ENCODE data around the gene HORMAD1.

The HORMAD1 gene

DNA sequence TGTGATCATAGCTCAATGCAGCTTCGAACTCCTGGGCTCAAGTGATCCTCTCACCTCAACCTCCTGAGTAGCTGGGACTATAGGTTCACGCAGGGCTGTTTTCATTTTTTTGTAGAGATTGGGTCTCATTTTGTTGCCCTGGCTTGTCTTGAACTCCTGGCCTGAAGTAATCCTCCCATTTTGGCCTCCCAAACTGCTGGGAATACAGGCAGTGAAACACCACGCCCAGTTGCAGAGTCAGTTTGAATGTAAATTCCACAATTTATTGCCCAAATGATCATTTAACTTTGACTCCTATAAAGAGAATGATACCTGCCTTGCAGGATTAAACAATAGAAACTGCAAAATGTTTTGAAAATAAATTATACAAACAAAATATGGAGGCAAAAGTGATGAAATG, 34.4 kb downstream of the HORMAD1 start:
- H3K9ac ChIP-seq = no peak overlapping the region
- no peak overlapping the region for H3K27ac ChIP-seq
- no peak overlapping the region for H2AFZ ChIP-seq (ENCODE audit: low read depth)
- H3K79me2 ChIP-seq (ENCODE audit: insufficient read depth, low read depth) = no peaks in the 10 kb centered on the region
- H4K20me1 ChIP-seq (ENCODE audit: insufficient read depth) = no peaks in the 10 kb centered on the region
- TF ChIP-seq, protein P1, sequence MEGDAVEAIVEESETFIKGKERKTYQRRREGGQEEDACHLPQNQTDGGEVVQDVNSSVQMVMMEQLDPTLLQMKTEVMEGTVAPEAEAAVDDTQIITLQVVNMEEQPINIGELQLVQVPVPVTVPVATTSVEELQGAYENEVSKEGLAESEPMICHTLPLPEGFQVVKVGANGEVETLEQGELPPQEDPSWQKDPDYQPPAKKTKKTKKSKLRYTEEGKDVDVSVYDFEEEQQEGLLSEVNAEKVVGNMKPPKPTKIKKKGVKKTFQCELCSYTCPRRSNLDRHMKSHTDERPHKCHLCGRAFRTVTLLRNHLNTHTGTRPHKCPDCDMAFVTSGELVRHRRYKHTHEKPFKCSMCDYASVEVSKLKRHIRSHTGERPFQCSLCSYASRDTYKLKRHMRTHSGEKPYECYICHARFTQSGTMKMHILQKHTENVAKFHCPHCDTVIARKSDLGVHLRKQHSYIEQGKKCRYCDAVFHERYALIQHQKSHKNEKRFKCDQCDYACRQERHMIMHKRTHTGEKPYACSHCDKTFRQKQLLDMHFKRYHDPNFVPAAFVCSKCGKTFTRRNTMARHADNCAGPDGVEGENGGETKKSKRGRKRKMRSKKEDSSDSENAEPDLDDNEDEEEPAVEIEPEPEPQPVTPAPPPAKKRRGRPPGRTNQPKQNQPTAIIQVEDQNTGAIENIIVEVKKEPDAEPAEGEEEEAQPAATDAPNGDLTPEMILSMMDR (conservative IDR thresholded peaks at IDR 0.05; ENCODE audit: low read depth, low read length) = no peak
- H3K36me3 ChIP-seq (ENCODE audit: insufficient read depth) = no peaks in the 10 kb centered on the region; the same call in 1 of the 2 replicates
- no peaks in the 10 kb centered on the region for H3K27me3 ChIP-seq (ENCODE audit: insufficient read depth, low read depth)
- H3K4me1 ChIP-seq (ENCODE audit: low read depth, poor library complexity, severe bottlenecking) = peaks cover 8% of the 10 kb centered on the region
- no peak overlapping the region for H3K4me2 ChIP-seq
- H3K4me3 ChIP-seq (IDR thresholded peaks at IDR 0.05; ENCODE audit: insufficient read depth, low read depth, low read length) = no peak overlapping the region

DNA sequence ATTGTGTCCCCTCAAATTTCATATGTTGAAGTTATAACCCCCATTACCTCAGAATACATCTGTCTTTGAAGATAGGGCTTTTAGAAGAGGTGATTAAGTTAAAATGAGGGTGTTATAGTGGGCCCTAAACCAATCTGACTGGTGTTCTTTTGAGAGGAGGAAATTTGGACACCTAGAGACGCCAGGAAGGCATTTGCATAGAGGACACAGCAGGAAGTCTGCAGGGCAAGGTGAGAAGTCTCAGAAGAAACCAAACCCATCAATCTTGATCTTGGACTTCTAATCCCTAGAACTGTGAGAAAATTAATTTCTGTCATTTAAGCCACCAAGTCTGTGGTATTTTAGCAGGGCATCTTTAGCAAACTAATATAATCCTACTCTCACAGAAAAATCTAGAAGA, 36.8 kb downstream of the HORMAD1 start:
- H3K9ac ChIP-seq = no peak overlapping the region
- no peaks in the 10 kb centered on the region for H3K27me3 ChIP-seq (ENCODE audit: insufficient read depth, low read depth)
- H2AFZ ChIP-seq (ENCODE audit: low read depth) = no peak overlapping the region
- H3K36me3 ChIP-seq (ENCODE audit: insufficient read depth) = no peaks in the 10 kb centered on the region
- TF ChIP-seq, protein P1 (conservative IDR thresholded peaks at IDR 0.05; ENCODE audit: low read depth, low read length) = no peak
- H3K79me2 ChIP-seq (ENCODE audit: insufficient read depth, low read depth) = no peaks in the 10 kb centered on the region
- no peaks in the 10 kb centered on the region for H4K20me1 ChIP-seq (ENCODE audit: insufficient read depth)
- no peak overlapping the region for H3K4me3 ChIP-seq (IDR thresholded peaks at IDR 0.05; ENCODE audit: insufficient read depth, low read depth, low read length)
- H3K4me2 ChIP-seq = no peak overlapping the region
- H3K27ac ChIP-seq = no peak overlapping the region
- peaks cover 8% of the 10 kb centered on the region for H3K4me1 ChIP-seq (ENCODE audit: low read depth, poor library complexity, severe bottlenecking)

DNA sequence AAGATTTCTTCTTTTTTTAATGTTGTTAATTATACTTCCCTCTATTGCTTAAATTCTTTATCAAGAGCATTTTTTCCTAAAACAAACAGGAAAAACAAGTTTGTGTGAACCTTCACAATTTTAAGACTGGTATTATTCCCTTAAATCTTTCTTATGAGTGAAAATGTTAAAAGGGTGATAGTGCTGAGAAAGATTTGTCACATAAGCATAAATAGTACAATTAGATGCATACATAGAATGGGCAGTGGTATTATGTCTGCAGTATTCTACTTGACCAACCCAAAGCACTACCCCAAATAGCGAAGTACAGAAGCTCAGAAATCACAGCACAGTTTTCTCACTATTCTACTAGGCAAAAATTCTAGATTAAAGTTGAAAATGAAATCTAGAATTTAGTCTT, 41.7 kb downstream of the HORMAD1 start:
- Histone ChIP-seq H3K4me2 (no peak overlapping the region), H4K20me1 (ENCODE audit: insufficient read depth) (no peaks in the 10 kb centered on the region), H2AFZ (ENCODE audit: low read depth) (no peak overlapping the region), H3K9ac (no peak overlapping the region), H3K27me3 (ENCODE audit: insufficient read depth, low read depth) (no peaks in the 10 kb centered on the region), H3K27ac (no peak overlapping the region), H3K4me1 (ENCODE audit: low read depth, poor library complexity, severe bottlenecking) (peaks cover 6% of the 10 kb centered on the region), H3K4me3 (IDR thresholded peaks at IDR 0.05; ENCODE audit: insufficient read depth, low read depth, low read length) (no peak overlapping the region), H3K79me2 (ENCODE audit: insufficient read depth, low read depth) (no peaks in the 10 kb centered on the region), H3K36me3 (ENCODE audit: insufficient read depth) (no peaks in the 10 kb centered on the region)
- TF ChIP-seq, protein P1 (conservative IDR thresholded peaks at IDR 0.05; ENCODE audit: low read depth, low read length) = no peak

DNA sequence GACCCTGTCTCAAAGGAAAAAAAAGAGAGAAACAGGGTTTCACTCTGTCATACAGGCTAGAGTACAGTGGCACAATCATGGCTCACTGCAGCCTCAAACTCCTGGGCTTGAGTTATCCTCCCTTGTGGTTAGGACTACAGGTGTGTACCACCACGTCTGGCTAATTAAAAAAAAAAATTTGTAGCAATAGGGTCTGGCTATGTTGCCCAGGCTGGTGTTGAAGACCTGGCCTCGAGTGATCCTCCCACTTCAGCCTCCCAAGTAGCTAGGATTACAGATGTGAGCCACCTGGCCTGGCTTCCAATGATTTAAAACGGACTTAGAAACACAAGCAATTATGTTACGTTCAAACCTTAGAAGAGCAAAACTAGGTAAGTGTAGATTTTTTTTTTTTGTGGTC, 45.8 kb downstream of the HORMAD1 start:
- H4K20me1 ChIP-seq (ENCODE audit: insufficient read depth) = no peaks in the 10 kb centered on the region
- H3K4me3 ChIP-seq (IDR thresholded peaks at IDR 0.05; ENCODE audit: insufficient read depth, low read depth, low read length) = no peak overlapping the region
- TF ChIP-seq, protein P1 (conservative IDR thresholded peaks at IDR 0.05; ENCODE audit: low read depth, low read length) = no peak
- H2AFZ ChIP-seq (ENCODE audit: low read depth) = no peak overlapping the region
- H3K27ac ChIP-seq = no peak overlapping the region
- H3K36me3 ChIP-seq (ENCODE audit: insufficient read depth) = no peaks in the 10 kb centered on the region
- H3K9ac ChIP-seq = no peak overlapping the region
- H3K79me2 ChIP-seq (ENCODE audit: insufficient read depth, low read depth) = no peaks in the 10 kb centered on the region
- no peaks in the 10 kb centered on the region for H3K27me3 ChIP-seq (ENCODE audit: insufficient read depth, low read depth)
- peaks cover 3% of the 10 kb centered on the region for H3K4me1 ChIP-seq (ENCODE audit: low read depth, poor library complexity, severe bottlenecking)
- no peak overlapping the region for H3K4me2 ChIP-seq
